Central memory CD8-positive, alpha-beta T cell (primary cell): ENCODE measurements around the gene RIOX2.

ENCODE experiments used
- ATAC-seq: fragments of 150-1000 bp; cut with Tn5 transposase; replicated peaks from 2 replicates; pipeline ENCODE4 v1.10.0; 2022; ENCODE audit warnings: mild to moderate bottlenecking, moderate FRiP score, moderate number of reproducible peaks; ENCODE audit not compliant: poor library complexity, severe bottlenecking; ENCODE audit errors: extremely low read depth
- DNase-seq, 2 donors: peaks; one replicate each; pipeline ENCODE4 v3.0.0; 2021; ENCODE audit warnings: low spot score in 2 of 2
- H3K27ac Mint-ChIP-seq: one replicate; pipeline ENCODE4 v1.8.0; 2022; ENCODE audit warnings: low read depth, mild to moderate bottlenecking, moderate library complexity, mixed read lengths
- H3K27me3 Mint-ChIP-seq: one replicate; pipeline ENCODE4 v1.8.0; 2022; ENCODE audit warnings: mixed read lengths
- H3K36me3 Mint-ChIP-seq: one replicate; pipeline ENCODE4 v1.8.0; 2022; ENCODE audit warnings: mild to moderate bottlenecking, moderate library complexity, mixed read lengths; ENCODE audit not compliant: insufficient read depth
- H3K4me1 Mint-ChIP-seq: one replicate; pipeline ENCODE4 v1.8.0; 2022; ENCODE audit warnings: mixed read lengths
- H3K4me3 Mint-ChIP-seq: one replicate; pipeline ENCODE4 v1.8.0; 2022; ENCODE audit warnings: mild to moderate bottlenecking, moderate library complexity, mixed read lengths
- H3K9me3 Mint-ChIP-seq: one replicate; pipeline ENCODE4 v1.8.0; 2022; ENCODE audit warnings: mixed read lengths

Gene RIOX2

GRCh38 chr3:98002717-98003116, 30.5 kb upstream of the RIOX2 start:
- Mint-ChIP-seq H3K36me3 (peaks cover 1% of the 10 kb centered on the region), H3K27ac (no peak overlapping the region), H3K4me3 (no peak overlapping the region), H3K27me3 (no peaks in the 10 kb centered on the region), H3K4me1 (no peaks in the 10 kb centered on the region), H3K9me3 (no peaks in the 10 kb centered on the region)
- ATAC-seq (no peak), DNase-seq (no peak)

- ATAC-seq (no peak), DNase-seq (no peak)
- Mint-ChIP-seq H3K9me3 (no peaks in the 10 kb centered on the region), H3K27me3 (no peaks in the 10 kb centered on the region), H3K36me3 (no peaks in the 10 kb centered on the region), H3K4me1 (no peaks in the 10 kb centered on the region), H3K27ac (no peak overlapping the region), H3K4me3 (no peak overlapping the region)
Observed at GRCh38 chr3:97999994-98000393, 27.8 kb upstream of the RIOX2 start.

GRCh38 chr3:97999103-97999502, 26.9 kb upstream of the RIOX2 start:
- Mint-ChIP-seq H3K36me3 (no peaks in the 10 kb centered on the region), H3K4me1 (no peaks in the 10 kb centered on the region), H3K9me3 (no peaks in the 10 kb centered on the region), H3K27ac (no peak overlapping the region), H3K27me3 (peaks cover 3% of the 10 kb centered on the region), H3K4me3 (no peak overlapping the region)
- no peak for ATAC-seq
- no peak for DNase-seq

GRCh38 chr3:97996988-97997387, 24.8 kb upstream of the RIOX2 start:
- Mint-ChIP-seq H3K27ac (no peak overlapping the region), H3K36me3 (no peaks in the 10 kb centered on the region), H3K9me3 (no peaks in the 10 kb centered on the region), H3K4me3 (no peak overlapping the region), H3K27me3 (peaks cover 22% of the 10 kb centered on the region), H3K4me1 (no peaks in the 10 kb centered on the region)
- ATAC-seq (no peak), DNase-seq (no peak)

- ATAC-seq (no peak), DNase-seq (no peak)
- H3K4me3 Mint-ChIP-seq, result no peak overlapping the region
- H3K36me3 Mint-ChIP-seq, result no peaks in the 10 kb centered on the region
- no peaks in the 10 kb centered on the region for H3K9me3 Mint-ChIP-seq
- peaks cover 22% of the 10 kb centered on the region for H3K27me3 Mint-ChIP-seq
- H3K4me1 Mint-ChIP-seq, result peaks cover 10% of the 10 kb centered on the region
- H3K27ac Mint-ChIP-seq, result no peak overlapping the region
Observed at GRCh38 chr3:97994328-97994945, 22.2 kb upstream of the RIOX2 start.

- Mint-ChIP-seq H3K36me3 (no peaks in the 10 kb centered on the region), H3K9me3 (no peaks in the 10 kb centered on the region)
- no peak for DNase-seq
Observed at GRCh38 chr3:97993526-97993925, 21.3 kb upstream of the RIOX2 start.

GRCh38 chr3:97992547-97993173, 20.4 kb upstream of the RIOX2 start:
- ATAC-seq, result no peak

More at GRCh38 chr3:97993526-97993925, 21.3 kb upstream of the RIOX2 start:
- H3K4me3 Mint-ChIP-seq, result no peak overlapping the region
- peaks cover 10% of the 10 kb centered on the region for H3K4me1 Mint-ChIP-seq
- no peak for ATAC-seq
- H3K27me3 Mint-ChIP-seq, result peaks cover 22% of the 10 kb centered on the region
- no peak overlapping the region for H3K27ac Mint-ChIP-seq

GRCh38 chr3:97991293-97991682, 19.1 kb upstream of the RIOX2 start:
- Mint-ChIP-seq H3K4me3 (peak overlapping the region; percentile 48), H3K4me1 (peaks cover 10% of the 10 kb centered on the region), H3K27ac (peak overlapping the region; percentile 9), H3K36me3 (no peaks in the 10 kb centered on the region), H3K9me3 (no peaks in the 10 kb centered on the region), H3K27me3 (peaks cover 22% of the 10 kb centered on the region)
- ATAC-seq (no peak), DNase-seq (no peak)

More at GRCh38 chr3:97992547-97993173, 20.4 kb upstream of the RIOX2 start:
- Mint-ChIP-seq H3K9me3 (no peaks in the 10 kb centered on the region), H3K36me3 (no peaks in the 10 kb centered on the region), H3K4me3 (no peak overlapping the region), H3K27me3 (peaks cover 22% of the 10 kb centered on the region), H3K27ac (no peak overlapping the region), H3K4me1 (peaks cover 10% of the 10 kb centered on the region)
- no peak for DNase-seq

- Mint-ChIP-seq H3K27me3 (peaks cover 22% of the 10 kb centered on the region), H3K36me3 (no peaks in the 10 kb centered on the region), H3K27ac (peak overlapping the region; percentile 9), H3K4me3 (peak overlapping the region; percentile 48), H3K9me3 (no peaks in the 10 kb centered on the region), H3K4me1 (peaks cover 10% of the 10 kb centered on the region)
- ATAC-seq, result no peak
- no peak for DNase-seq
Observed at GRCh38 chr3:97990624-97991292, 18.5 kb upstream of the RIOX2 start.

- no peaks in the 10 kb centered on the region for H3K36me3 Mint-ChIP-seq
Observed at GRCh38 chr3:97988784-97989568, 16.7 kb upstream of the RIOX2 start.

GRCh38 chr3:97987306-97987705, 15.1 kb upstream of the RIOX2 start:
- Mint-ChIP-seq H3K36me3 (no peaks in the 10 kb centered on the region), H3K4me1 (peaks cover 10% of the 10 kb centered on the region), H3K27me3 (peaks cover 1% of the 10 kb centered on the region), H3K4me3 (no peak overlapping the region), H3K27ac (no peak overlapping the region), H3K9me3 (no peaks in the 10 kb centered on the region)
- no peak for ATAC-seq
- no peak for DNase-seq

More at GRCh38 chr3:97988784-97989568, 16.7 kb upstream of the RIOX2 start:
- Mint-ChIP-seq H3K9me3 (no peaks in the 10 kb centered on the region), H3K27ac (no peak overlapping the region), H3K4me3 (no peak overlapping the region), H3K4me1 (peaks cover 10% of the 10 kb centered on the region), H3K27me3 (peaks cover 18% of the 10 kb centered on the region)
- ATAC-seq, result no peak
- DNase-seq, result no peak

- Mint-ChIP-seq H3K36me3 (no peaks in the 10 kb centered on the region), H3K4me3 (no peak overlapping the region), H3K27ac (no peak overlapping the region), H3K4me1 (no peaks in the 10 kb centered on the region), H3K27me3 (no peaks in the 10 kb centered on the region), H3K9me3 (no peaks in the 10 kb centered on the region)
- DNase-seq, result no peak
- no peak for ATAC-seq
Observed at GRCh38 chr3:97983933-97984491, 11.8 kb upstream of the RIOX2 start.
